Central memory CD8-positive, alpha-beta T cell (primary cell): Measurements from ENCODE around the gene CENPN.

Experiments
- ATAC-seq: fragments of 150-1000 bp; cut with Tn5 transposase; replicated peaks from 2 replicates; pipeline ENCODE4 v1.10.0; 2022; ENCODE audit warnings: mild to moderate bottlenecking, moderate FRiP score, moderate number of reproducible peaks; ENCODE audit not compliant: poor library complexity, severe bottlenecking; ENCODE audit errors: extremely low read depth
- DNase-seq, 2 donors: peaks; one replicate each; pipeline ENCODE4 v3.0.0; 2021; ENCODE audit warnings: low spot score in 2 of 2
- H3K27ac Mint-ChIP-seq: one replicate; pipeline ENCODE4 v1.8.0; 2022; ENCODE audit warnings: low read depth, mild to moderate bottlenecking, moderate library complexity, mixed read lengths
- H3K27me3 Mint-ChIP-seq: one replicate; pipeline ENCODE4 v1.8.0; 2022; ENCODE audit warnings: mixed read lengths
- H3K36me3 Mint-ChIP-seq: one replicate; pipeline ENCODE4 v1.8.0; 2022; ENCODE audit warnings: mild to moderate bottlenecking, moderate library complexity, mixed read lengths; ENCODE audit not compliant: insufficient read depth
- H3K4me1 Mint-ChIP-seq: one replicate; pipeline ENCODE4 v1.8.0; 2022; ENCODE audit warnings: mixed read lengths
- H3K4me3 Mint-ChIP-seq: one replicate; pipeline ENCODE4 v1.8.0; 2022; ENCODE audit warnings: mild to moderate bottlenecking, moderate library complexity, mixed read lengths
- H3K9me3 Mint-ChIP-seq: one replicate; pipeline ENCODE4 v1.8.0; 2022; ENCODE audit warnings: mixed read lengths

Gene CENPN

GRCh38 chr16:81053761-81054160, 46.7 kb downstream of the CENPN start:
- Mint-ChIP-seq H3K36me3 (peaks cover 4% of the 10 kb centered on the region), H3K4me1 (no peaks in the 10 kb centered on the region), H3K9me3 (peaks cover 15% of the 10 kb centered on the region), H3K27me3 (peaks cover 10% of the 10 kb centered on the region), H3K4me3 (no peak overlapping the region), H3K27ac (no peak overlapping the region)
- no peak for DNase-seq
- no peak for ATAC-seq

GRCh38 chr16:81060576-81061306, 53.7 kb downstream of the CENPN start:
- H3K4me3 Mint-ChIP-seq: no peak overlapping the region
- no peaks in the 10 kb centered on the region for H3K27me3 Mint-ChIP-seq
- no peak for ATAC-seq
- no peaks in the 10 kb centered on the region for H3K4me1 Mint-ChIP-seq
- no peaks in the 10 kb centered on the region for H3K9me3 Mint-ChIP-seq
- H3K27ac Mint-ChIP-seq: no peak overlapping the region
- DNase-seq: no peak
- H3K36me3 Mint-ChIP-seq: peaks cover 5% of the 10 kb centered on the region

DNA sequence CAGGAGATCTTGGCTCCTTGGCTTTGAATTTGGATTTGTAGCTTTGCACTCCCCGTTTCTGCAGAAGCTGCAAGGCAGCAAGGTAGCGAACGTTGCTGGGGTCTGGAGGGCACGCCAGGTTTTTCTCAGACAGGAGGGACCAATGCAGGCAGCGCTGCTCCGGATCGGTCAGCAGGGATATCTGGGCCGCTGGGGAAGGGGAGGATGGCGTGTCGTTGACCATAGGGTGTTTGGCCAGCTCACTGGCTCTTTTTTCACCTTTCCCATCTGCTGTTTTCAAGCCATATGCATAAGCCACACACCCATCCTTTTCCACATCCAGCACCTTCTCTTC, 54.3 kb downstream of the CENPN start:
- no peak for ATAC-seq
- no peak for DNase-seq
- no peak overlapping the region for H3K4me3 Mint-ChIP-seq
- H3K9me3 Mint-ChIP-seq: no peaks in the 10 kb centered on the region
- H3K27ac Mint-ChIP-seq: no peak overlapping the region
- peaks cover 5% of the 10 kb centered on the region for H3K36me3 Mint-ChIP-seq
- H3K4me1 Mint-ChIP-seq: no peaks in the 10 kb centered on the region
- H3K27me3 Mint-ChIP-seq: no peaks in the 10 kb centered on the region

GRCh38 chr16:81061871-81062608, 55.0 kb downstream of the CENPN start:
- no peak overlapping the region for H3K27ac Mint-ChIP-seq
- DNase-seq: no peak
- no peak for ATAC-seq
- H3K4me3 Mint-ChIP-seq: no peak overlapping the region
- H3K27me3 Mint-ChIP-seq: no peaks in the 10 kb centered on the region
- H3K9me3 Mint-ChIP-seq: no peaks in the 10 kb centered on the region
- peaks cover 5% of the 10 kb centered on the region for H3K36me3 Mint-ChIP-seq
- H3K4me1 Mint-ChIP-seq: no peaks in the 10 kb centered on the region

DNA sequence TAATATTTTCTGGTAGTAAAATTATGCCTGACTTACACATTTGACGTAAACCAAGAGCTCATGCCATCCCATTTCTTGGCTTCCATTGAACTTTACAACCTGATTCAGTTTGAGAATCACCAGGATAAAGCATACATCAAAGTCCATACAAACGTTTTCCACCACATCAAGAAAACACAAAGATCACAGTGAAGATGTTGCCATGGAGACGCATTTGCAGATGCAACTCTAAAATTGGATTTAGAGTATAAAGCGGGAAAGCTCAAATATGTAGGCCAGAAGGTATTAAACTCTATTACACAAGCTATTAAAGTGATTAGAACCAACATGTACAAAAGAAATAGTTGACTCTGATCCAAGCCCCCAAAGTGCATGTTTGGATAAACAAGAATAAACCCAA, 59.7 kb downstream of the CENPN start:
- H3K36me3 Mint-ChIP-seq: no peaks in the 10 kb centered on the region
- H3K27ac Mint-ChIP-seq: no peak overlapping the region
- H3K9me3 Mint-ChIP-seq: no peaks in the 10 kb centered on the region

GRCh38 chr16:81067166-81067565, 60.2 kb downstream of the CENPN start:
- no peaks in the 10 kb centered on the region for H3K36me3 Mint-ChIP-seq
- DNase-seq: no peak
- H3K4me1 Mint-ChIP-seq: no peaks in the 10 kb centered on the region
- no peak for ATAC-seq
- no peaks in the 10 kb centered on the region for H3K9me3 Mint-ChIP-seq
- no peak overlapping the region for H3K4me3 Mint-ChIP-seq
- peaks cover 18% of the 10 kb centered on the region for H3K27me3 Mint-ChIP-seq
- H3K27ac Mint-ChIP-seq: no peak overlapping the region

More for the DNA sequence above, 59.7 kb downstream of the CENPN start:
- DNase-seq (no peak), ATAC-seq (no peak)
- H3K4me3 Mint-ChIP-seq: no peak overlapping the region
- H3K27me3 Mint-ChIP-seq: peaks cover 16% of the 10 kb centered on the region
- no peaks in the 10 kb centered on the region for H3K4me1 Mint-ChIP-seq

- Mint-ChIP-seq H3K27me3 (peaks cover 18% of the 10 kb centered on the region), H3K36me3 (peaks cover 2% of the 10 kb centered on the region), H3K27ac (no peak overlapping the region), H3K4me3 (no peak overlapping the region), H3K4me1 (no peaks in the 10 kb centered on the region), H3K9me3 (no peaks in the 10 kb centered on the region)
- DNase-seq (no peak), ATAC-seq (no peak)
Observed at GRCh38 chr16:81069063-81069462, 62.0 kb downstream of the CENPN start.

DNA sequence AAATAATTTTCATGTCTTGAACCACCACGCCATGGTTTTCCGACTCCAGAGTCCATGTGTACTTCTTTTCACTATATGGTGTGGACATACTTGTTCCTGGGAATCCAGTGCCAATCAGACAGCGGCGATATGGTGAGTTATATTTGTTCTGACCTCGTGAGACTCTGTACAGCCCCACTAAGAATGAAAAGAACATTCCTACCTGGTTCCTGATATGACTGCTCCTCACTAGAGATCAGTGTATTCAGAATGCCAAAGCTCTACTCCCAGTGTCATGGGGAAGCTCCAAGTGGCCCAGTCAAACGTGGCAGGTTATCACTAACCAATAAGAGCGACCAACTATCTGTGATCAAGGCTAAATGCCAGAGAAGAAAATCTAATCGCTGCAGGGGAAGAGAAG, 64.0 kb downstream of the CENPN start:
- Mint-ChIP-seq H3K36me3 (peaks cover 2% of the 10 kb centered on the region), H3K4me1 (no peaks in the 10 kb centered on the region), H3K9me3 (no peaks in the 10 kb centered on the region), H3K27ac (no peak overlapping the region), H3K27me3 (peaks cover 18% of the 10 kb centered on the region), H3K4me3 (no peak overlapping the region)
- ATAC-seq (no peak), DNase-seq (no peak)

DNA sequence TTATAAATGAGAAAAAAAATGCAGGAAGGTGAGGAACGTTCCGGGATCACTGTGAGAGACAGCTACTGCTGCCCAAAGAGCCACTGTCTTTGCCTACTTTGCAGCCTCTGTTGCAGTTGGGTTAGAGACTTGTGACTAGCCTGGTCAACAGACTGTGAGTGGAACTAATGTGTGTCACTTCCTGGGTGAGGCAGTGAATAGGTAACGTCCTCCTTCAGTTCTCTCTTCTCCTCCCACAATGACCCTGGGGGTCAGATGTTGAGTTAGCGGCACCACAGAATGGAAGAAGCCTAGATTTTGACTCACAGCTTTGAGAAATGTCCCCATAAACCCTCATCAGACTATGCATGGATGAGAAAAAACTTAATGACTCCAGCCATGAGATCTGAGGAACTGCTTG, 64.8 kb downstream of the CENPN start:
- H3K4me3 Mint-ChIP-seq: no peak overlapping the region
- H3K9me3 Mint-ChIP-seq: no peaks in the 10 kb centered on the region
- H3K27me3 Mint-ChIP-seq: peaks cover 18% of the 10 kb centered on the region
- no peak overlapping the region for H3K27ac Mint-ChIP-seq
- peaks cover 2% of the 10 kb centered on the region for H3K36me3 Mint-ChIP-seq
- ATAC-seq (no peak), DNase-seq (no peak)
- H3K4me1 Mint-ChIP-seq: no peaks in the 10 kb centered on the region

- Mint-ChIP-seq H3K4me1 (no peaks in the 10 kb centered on the region), H3K4me3 (no peak overlapping the region), H3K9me3 (no peaks in the 10 kb centered on the region), H3K36me3 (peaks cover 7% of the 10 kb centered on the region), H3K27ac (no peak overlapping the region), H3K27me3 (peaks cover 18% of the 10 kb centered on the region)
- no peak for DNase-seq
- ATAC-seq: no peak
Observed at GRCh38 chr16:81073560-81074330, 66.7 kb downstream of the CENPN start.

- H3K4me3 Mint-ChIP-seq: no peak overlapping the region
- DNase-seq (peak; percentile 94 to 98), ATAC-seq (peak; percentile 82)
- peaks cover 7% of the 10 kb centered on the region for H3K36me3 Mint-ChIP-seq
- no peak overlapping the region for H3K27ac Mint-ChIP-seq
- H3K4me1 Mint-ChIP-seq: no peaks in the 10 kb centered on the region
- no peaks in the 10 kb centered on the region for H3K9me3 Mint-ChIP-seq
- H3K27me3 Mint-ChIP-seq: peaks cover 3% of the 10 kb centered on the region
Observed at GRCh38 chr16:81076566-81077075, 69.6 kb downstream of the CENPN start.

DNA sequence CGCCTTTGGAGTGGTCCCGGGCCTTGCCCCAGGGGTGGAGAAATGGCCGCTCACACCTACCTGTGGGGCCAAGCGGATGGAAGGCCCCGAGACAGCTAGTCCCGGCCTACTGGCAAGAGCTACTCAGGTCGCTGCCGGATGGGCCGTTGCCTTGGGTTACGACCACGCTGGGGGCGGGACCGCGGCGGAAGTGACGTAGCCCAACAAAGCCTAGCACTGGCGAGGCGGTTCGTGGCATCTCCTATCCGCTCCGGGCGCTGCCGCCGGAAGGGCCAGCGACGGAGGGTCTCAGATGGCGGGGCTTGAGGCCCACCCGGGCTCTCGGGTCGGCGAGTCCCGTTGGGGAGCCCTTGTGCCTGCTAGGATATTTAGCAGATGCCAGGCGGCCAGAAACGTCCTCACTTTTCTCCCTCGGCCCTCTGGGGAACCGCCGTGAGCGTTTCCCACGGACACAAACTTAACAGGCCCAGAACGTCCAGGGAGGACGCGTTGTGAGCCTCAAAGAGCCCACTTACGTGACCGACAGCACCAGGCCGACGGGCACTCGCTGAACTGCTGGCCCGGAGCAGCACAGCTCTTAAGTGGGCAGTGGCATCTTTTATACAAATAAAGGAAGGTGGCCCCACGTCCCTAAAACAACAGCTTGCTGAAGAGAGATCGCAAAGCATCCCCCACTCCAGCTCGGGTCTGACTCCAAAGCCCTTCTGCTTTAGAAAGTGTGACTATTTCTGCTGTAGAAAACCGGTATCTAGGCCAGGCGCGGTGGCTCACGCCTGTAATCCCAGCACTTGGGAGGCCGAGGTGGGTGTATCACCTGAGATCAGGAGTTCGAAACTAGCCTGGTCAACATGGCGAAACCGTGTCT, 70.3 kb downstream of the CENPN start, which contains the start of gene C16orf46:
C16orf46 (minus strand) TSS at position 163 of the 865 bp plus-strand sequence. CDS start 13,283 bp downstream, outside the sequence.
- ATAC-seq (peak; percentile 86), DNase-seq (peak; percentile 97 to 98)
- Mint-ChIP-seq H3K36me3 (peaks cover 7% of the 10 kb centered on the region), H3K4me1 (no peaks in the 10 kb centered on the region), H3K4me3 (no peak within 1 kb of the TSS), H3K27ac (no peak within 1 kb of the TSS), H3K27me3 (no peaks in the 10 kb centered on the region), H3K9me3 (no peaks in the 10 kb centered on the region)
